ENCODE results near the gene DOLPP1.

GRCh38 chr9:129036923-129037766 is 43.8 kb upstream of the DOLPP1 start:
- TF ChIP-seq REST (tag by site-specific recombination; IDR thresholded peaks at IDR 0.05) (0 out of 2 replicates have a peak, but pooled peaks have one; percentile 36), ZNF133 (tag by site-specific recombination; IDR thresholded peaks at IDR 0.05) (no peak), GLIS2 (tag by site-specific recombination; IDR thresholded peaks at IDR 0.05) (0 out of 2 replicates have a peak, but pooled peaks have one; percentile 2), CTCF (tag by site-specific recombination; IDR thresholded peaks at IDR 0.05) (no peak; the same call in 1 of the 2 replicates), ZBTB8A (tag by site-specific recombination; IDR thresholded peaks at IDR 0.05) (no peak), ZNF26 (tag by site-specific recombination; IDR thresholded peaks at IDR 0.05) (no peak)

Data from HEK293 (cell line).